Erythroblast (primary cell): ENCODE results near the gene PRELP.

ENCODE experiments used
- GATA1 ChIP-seq: IDR thresholded peaks from 2 replicates; pipeline ENCODE4 v1.6.1; 2011; ENCODE audit warnings: low read depth, mild to moderate bottlenecking, control low read depth, low read length, moderate library complexity
- POLR2A ChIP-seq: IDR thresholded peaks from 2 replicates; pipeline ENCODE4 v1.6.1; 2011; ENCODE audit warnings: mild to moderate bottlenecking, low read length

- TF ChIP-seq POLR2A (no peak), GATA1 (no peak)
These were observed 40.6 kb downstream of the PRELP start for GRCh38 chr1:203516184-203516583.
